Stimulated activated CD4-positive, alpha-beta T cell treated with anti-CD3 and anti-CD28 coated beads, TNF-alpha, amount 100 ng/mL, for 4 hours (primary cell): ENCODE results near the gene OTOA.
"Not testable (repeated sequence)": the region's sequence is repeated elsewhere in the genome, so short reads cannot be mapped to it uniquely, and the experiment has no call there.

Experiments
- DNase-seq, 3 experiments: peaks; one replicate each; pipeline ENCODE4 v3.0.0-alpha.2; 2020; ENCODE audit warnings: low read depth in 3 of 3

The OTOA gene

GRCh38 chr16:21722771-21723455, 59.1 kb downstream of the OTOA start:
- DNase-seq, result no peak

GRCh38 chr16:21723532-21723931, 59.8 kb downstream of the OTOA start:
- DNase-seq, result no peak

GRCh38 chr16:21727344-21727743, 63.6 kb downstream of the OTOA start:
- DNase-seq, result no peak

- not testable (repeated sequence) for DNase-seq
Measured at GRCh38 chr16:21731233-21731632, 67.5 kb downstream of the OTOA start.

GRCh38 chr16:21740637-21741036, 76.9 kb downstream of the OTOA start:
- not testable (repeated sequence) for DNase-seq

- not testable (repeated sequence) for DNase-seq
Measured at GRCh38 chr16:21756192-21757079, 92.7 kb downstream of the OTOA start.

- not testable (repeated sequence) for DNase-seq
Measured at GRCh38 chr16:21757080-21757671, 93.4 kb downstream of the OTOA start.

GRCh38 chr16:21768280-21768679, 104.5 kb downstream of the OTOA start:
- not testable (repeated sequence) for DNase-seq

- not testable (repeated sequence) for DNase-seq
Measured at GRCh38 chr16:21768810-21769209, 105.0 kb downstream of the OTOA start.

GRCh38 chr16:21769284-21769683, 105.5 kb downstream of the OTOA start:
- DNase-seq, result not testable (repeated sequence)

GRCh38 chr16:21770584-21770983, 106.8 kb downstream of the OTOA start:
- not testable (repeated sequence) for DNase-seq

GRCh38 chr16:21772547-21773206, 108.9 kb downstream of the OTOA start:
- not testable (repeated sequence) for DNase-seq

- DNase-seq, result not testable (repeated sequence)
Measured at GRCh38 chr16:21773207-21773553, 109.4 kb downstream of the OTOA start.

GRCh38 chr16:21780525-21780924, 116.8 kb downstream of the OTOA start:
- not testable (repeated sequence) for DNase-seq

GRCh38 chr16:21790506-21790905, 126.7 kb downstream of the OTOA start:
- DNase-seq, result not testable (repeated sequence)

GRCh38 chr16:21793310-21793709, 129.5 kb downstream of the OTOA start:
- DNase-seq, result not testable (repeated sequence)

GRCh38 chr16:21798601-21799000, 134.8 kb downstream of the OTOA start:
- not testable (repeated sequence) for DNase-seq

- not testable (repeated sequence) for DNase-seq
Measured at GRCh38 chr16:21801538-21802374, 138.0 kb downstream of the OTOA start.

- not testable (repeated sequence) for DNase-seq
Measured at GRCh38 chr16:21802375-21802663, 138.6 kb downstream of the OTOA start.
